NCI-H2196 (cell line): ENCODE data around the gene TEKTIP1.
"Not testable (repeated sequence)": the region's sequence is repeated elsewhere in the genome, so short reads cannot be mapped to it uniquely, and the experiment has no call there.

Experiments
- DNase-seq: peaks from one replicate; lab custom pipeline; 2025; ENCODE audit not compliant: unreplicated experiment; lab: John Stamatoyannopoulos, UW

The TEKTIP1 gene

DNA sequence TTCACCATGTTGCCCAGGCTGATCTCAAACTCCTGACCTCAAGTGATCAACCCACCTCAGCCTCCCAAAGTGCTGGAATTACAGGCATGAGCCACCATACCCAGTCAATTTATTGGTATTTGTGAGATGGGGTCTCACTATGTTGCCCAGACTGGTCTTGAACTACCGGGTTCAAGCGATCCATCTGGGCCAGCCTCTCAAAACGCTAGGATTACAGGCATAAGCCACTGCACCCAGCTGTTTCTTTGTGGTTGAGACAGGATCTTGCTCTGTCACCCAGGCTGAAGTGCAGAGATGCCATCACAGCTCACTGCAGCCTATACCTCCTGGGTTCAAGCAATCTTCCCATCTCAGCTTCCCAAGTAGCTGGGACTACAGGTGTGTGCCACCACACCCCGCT lies 42.8 kb downstream of the TEKTIP1 start:
- DNase-seq = not testable (repeated sequence)

DNA sequence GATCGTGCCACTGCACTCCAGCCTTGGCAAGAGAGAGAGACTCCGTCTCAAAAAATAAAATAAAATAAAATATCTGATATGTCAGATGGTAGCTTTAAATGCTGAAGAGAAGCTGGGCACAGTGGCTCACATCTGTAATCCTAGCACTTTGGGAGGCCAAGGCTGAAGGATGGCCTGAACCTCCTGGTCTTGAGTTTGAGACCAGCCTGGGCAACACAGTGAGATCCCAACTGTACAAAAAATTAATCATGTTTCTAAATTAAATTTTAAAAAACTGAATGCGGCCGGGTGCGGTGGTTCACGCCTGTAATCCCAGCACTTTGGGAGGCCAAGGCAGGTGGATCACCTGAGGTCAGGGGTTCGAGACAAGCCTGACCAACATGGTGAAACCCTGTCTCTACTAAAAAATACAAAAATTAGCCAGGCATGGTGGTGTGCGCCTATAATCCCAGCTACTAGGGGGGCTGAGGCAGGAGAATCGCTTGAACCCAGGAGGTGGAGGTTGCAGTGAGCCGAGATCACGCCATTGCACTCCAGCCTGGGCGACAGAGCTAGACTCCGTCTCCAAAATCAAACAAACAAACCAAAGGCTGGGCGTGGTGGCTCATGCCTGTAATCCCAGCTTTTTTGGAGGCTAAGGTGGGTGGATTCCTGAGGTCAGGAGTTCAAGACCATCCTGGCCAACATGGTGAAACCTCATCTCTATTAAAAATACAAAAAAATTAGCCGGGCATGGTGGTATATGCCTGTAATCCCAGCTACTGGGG lies 45.2 kb downstream of the TEKTIP1 start:
- not testable (repeated sequence) for DNase-seq

- DNase-seq = no peak
Observed at GRCh38 chr19:3585301-3586126, 46.5 kb downstream of the TEKTIP1 start, which contains the start of gene GIPC3. Gene GIPC3 (plus strand): TSS chr19:3585478. CDS start chr19:3585598, 120 bp downstream.

DNA sequence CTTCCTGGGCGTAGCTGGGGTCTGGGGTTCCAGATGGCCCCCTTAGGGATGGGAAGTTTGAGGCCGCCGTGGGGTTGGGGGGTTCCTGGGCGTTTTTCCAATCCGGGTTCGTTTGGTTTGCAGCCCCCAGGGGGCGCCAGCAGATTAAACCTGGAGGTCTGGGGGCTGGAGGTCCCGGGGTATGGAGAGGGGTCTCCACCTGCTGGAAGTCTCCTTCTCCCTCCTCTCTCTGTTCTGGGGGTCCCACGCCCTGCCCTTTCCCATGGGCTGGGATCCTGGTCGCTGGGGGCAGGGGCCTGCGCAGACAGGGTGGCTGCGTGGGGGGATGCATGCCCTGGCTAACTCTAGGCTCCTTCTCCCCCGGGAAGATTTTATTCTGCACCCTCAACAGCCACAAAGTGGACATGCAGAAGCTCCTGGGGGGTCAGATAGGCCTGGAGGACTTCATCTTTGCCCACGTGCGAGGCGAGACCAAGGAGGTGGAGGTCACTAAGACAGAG lies 47.2 kb downstream of the TEKTIP1 start:
- peak; percentile 27 for DNase-seq

DNA sequence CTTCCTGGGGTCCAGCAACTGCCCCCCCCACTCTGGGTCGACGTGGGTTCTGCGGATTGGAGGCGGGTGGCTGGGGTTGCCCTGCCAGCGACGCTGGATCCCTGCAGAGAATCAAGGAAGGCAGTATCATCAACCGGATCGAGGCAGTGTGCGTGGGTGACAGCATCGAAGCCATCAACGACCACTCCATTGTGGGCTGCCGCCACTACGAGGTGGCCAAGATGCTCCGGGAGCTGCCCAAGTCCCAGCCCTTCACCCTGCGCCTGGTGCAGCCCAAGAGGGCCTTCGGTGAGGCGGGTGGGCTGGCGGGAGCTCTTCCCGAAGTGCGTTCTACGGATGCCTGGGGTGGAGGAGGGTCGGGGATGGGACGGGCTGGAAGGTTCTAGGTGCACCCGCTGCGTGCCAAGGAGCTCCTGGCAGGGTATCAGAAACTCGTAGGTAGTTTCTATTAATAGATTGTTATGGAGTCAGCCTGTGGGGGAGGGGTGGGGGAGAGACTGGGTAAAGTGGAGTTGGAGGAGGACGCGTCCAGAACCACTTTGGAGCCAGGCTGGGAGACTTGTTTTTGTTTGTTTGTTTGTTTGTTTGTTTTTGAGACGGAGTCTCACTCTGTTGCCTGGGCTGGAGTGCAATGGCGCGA lies 47.9 kb downstream of the TEKTIP1 start:
- no peak for DNase-seq

GRCh38 chr19:3589439-3589838 lies 50.5 kb downstream of the TEKTIP1 start:
- DNase-seq = no peak

- no peak for DNase-seq
Observed at GRCh38 chr19:3589949-3590348, 51.0 kb downstream of the TEKTIP1 start.

DNA sequence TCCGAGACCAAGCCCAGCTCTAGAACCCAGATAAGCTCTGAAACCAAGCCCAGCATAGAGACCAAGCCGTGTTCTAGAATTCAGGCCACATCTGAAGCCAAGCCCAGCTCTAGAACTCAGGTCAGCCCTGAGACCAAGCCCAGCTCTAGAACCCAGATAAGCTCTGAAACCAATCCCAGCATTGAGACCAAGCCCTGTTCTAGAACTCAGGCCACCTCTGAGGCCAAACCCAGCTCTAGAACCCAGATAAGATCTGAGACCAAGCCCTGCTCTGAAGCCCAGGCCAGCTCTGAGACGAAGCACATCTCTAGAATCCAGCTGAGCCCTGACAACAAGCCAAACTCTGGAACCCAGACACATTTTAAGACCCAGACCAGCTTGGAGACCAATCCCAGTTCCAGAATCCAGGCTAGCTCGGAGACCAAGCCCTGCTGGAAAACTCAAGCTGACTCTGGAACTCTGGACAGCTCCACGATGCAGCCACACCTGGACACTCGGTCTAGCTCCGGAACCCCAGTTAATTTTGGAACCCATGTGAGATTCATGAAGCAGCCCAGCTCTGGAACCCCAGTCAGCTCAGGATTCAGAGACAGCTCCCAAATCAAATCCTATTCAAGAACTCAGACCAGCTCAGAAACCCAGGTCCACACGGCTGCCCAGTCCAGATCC lies 52.2 kb downstream of the TEKTIP1 start:
- DNase-seq = no peak

DNA sequence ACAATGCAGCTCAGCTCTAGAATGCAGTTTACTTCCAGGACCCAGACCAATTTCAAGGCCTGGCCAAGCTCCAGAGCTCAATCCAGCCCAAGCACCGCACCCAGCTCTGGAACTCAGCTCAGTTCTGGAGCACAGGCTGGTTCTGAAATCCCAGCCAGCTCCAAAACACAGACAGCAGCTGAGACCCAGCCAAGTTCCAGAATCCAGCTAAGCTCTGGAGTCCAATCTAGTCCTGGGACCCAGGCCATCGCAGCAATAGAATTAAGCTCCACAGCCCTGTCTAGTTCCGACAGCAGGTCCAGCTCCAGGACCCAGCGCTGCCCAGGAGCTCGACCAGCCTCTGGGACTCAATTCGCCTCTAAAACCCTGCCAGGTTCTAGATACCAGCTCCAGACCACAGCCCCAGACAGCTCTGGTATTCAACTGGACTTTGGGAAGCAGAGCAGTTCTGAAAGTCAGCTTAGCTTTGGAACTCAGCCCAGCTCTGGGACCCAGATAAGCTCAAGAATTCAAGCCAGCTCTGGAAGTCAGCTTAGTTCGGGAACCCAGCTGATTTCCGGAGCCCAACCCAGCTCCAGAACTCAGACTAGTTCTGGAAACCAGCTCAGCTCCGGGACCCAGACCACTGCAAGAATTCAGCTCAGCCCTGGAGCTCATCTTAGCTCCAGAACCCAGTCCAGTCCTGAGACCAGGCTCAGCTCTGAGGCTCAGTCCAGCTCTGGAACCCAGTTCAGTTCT lies 53.1 kb downstream of the TEKTIP1 start:
- DNase-seq = no peak

- DNase-seq = no peak
Observed at GRCh38 chr19:3593156-3593555, 54.2 kb downstream of the TEKTIP1 start.
